B cell (primary cell): Measurements from ENCODE around the gene ORC2. TPM values are rescaled to one million over a fixed set of nuclear protein-coding genes. Genes with fewer than 3 reads are reported as not detected.

Source experiments
- ATAC-seq: fragments of 200-7000 bp; cut with Tn5 transposase; one replicate; pipeline ENCODE4 v1.10.0; 2021; ENCODE audit warnings: low read depth, mild to moderate bottlenecking, moderate number of reproducible peaks, moderate library complexity
- CTCF ChIA-PET: fragments of 350-600 bp; sonication (Branson Sonifier 250); formaldehyde crosslinking; loops from one replicate; lab custom pipeline; 2021; ENCODE audit warnings: antibody characterized with exemption, inconsistent platforms; lab: Charles Lee
- POLR2A ChIA-PET: fragments of 350-600 bp; sonication (Branson Sonifier 250); formaldehyde crosslinking; loops from one replicate; lab custom pipeline; 2021; ENCODE audit warnings: antibody characterized with exemption; lab: Charles Lee
- DNase-seq: peaks from one replicate; pipeline ENCODE4 v3.0.0; 2013
- H2AFZ ChIP-seq: 2 replicates; pipeline ENCODE4 v1.6.1; 2012; ENCODE audit warnings: mild to moderate bottlenecking, low read depth, low read length; ENCODE audit not compliant: insufficient read depth, poor library complexity, severe bottlenecking
- H3K27ac ChIP-seq, 2 donors: 1 replicate in 1 of 2; 2 replicates in 1 of 2; pipeline ENCODE4 v1.5.1; 2012 to 2013; ENCODE audit warnings: low read length in 2 of 2, mild to moderate bottlenecking in 2 of 2, moderate library complexity in 1 of 2
- H3K27me3 ChIP-seq, 4 experiments: fragments of 200-600 bp in 1 of 4; sonication (generic) in 1 of 4; replicated peaks in 1 of 4; 1 replicate in 2 of 4; 2 replicates in 2 of 4; pipeline versions ENCODE4 v1.6.1 to v1.7.0; 2013 to 2016; ENCODE audit warnings: low read length in 3 of 4, mild to moderate bottlenecking in 2 of 4, mixed read lengths in 1 of 4, moderate library complexity in 1 of 4; ENCODE audit not compliant: insufficient read depth in 4 of 4, control insufficient read depth in 3 of 4; ENCODE audit errors: control extremely low read depth in 1 of 4
- H3K36me3 ChIP-seq, 2 experiments: replicated peaks in 1 of 2; 1 replicate in 1 of 2; 2 replicates in 1 of 2; pipeline versions ENCODE4 v1.6.1 to v1.7.1; 2013; ENCODE audit warnings: low read length in 1 of 2; ENCODE audit not compliant: insufficient read depth in 2 of 2, control insufficient read depth in 1 of 2; ENCODE audit errors: control extremely low read depth in 1 of 2, extremely low read depth in 1 of 2
- H3K4me1 ChIP-seq, 2 donors: fragments of 200-600 bp in 1 of 2; sonication (generic) in 1 of 2; 1 replicate in 1 of 2; 2 replicates in 1 of 2; pipeline versions ENCODE4 v1.5.1 to v1.6.1; 2013 to 2017; ENCODE audit warnings: low read length in 2 of 2; ENCODE audit not compliant: control insufficient read depth in 2 of 2, insufficient read depth in 2 of 2
- H3K4me2 ChIP-seq: replicated peaks from 2 replicates; pipeline ENCODE3; 2012; ENCODE audit warnings: mild to moderate bottlenecking, low read depth, low read length; ENCODE audit not compliant: poor library complexity, severe bottlenecking
- H3K4me3 ChIP-seq, 5 experiments: fragments of 200-600 bp in 1 of 5; sonication (generic) in 1 of 5; 1 replicate in 3 of 5; 2 replicates in 2 of 5; pipeline versions ENCODE4 v1.5.1 to v1.7.0; 2011 to 2016; ENCODE audit warnings: low read length in 4 of 5, mild to moderate bottlenecking in 4 of 5, low read depth in 2 of 5, control low read depth in 1 of 5, moderate library complexity in 1 of 5; ENCODE audit not compliant: insufficient read depth in 1 of 5; ENCODE audit errors: control extremely low read depth in 1 of 5, extremely low read depth in 1 of 5
- H3K79me2 ChIP-seq: fragments of 200-600 bp; sonication (generic); one replicate; pipeline ENCODE4 v1.6.0; 2016; ENCODE audit warnings: low read length; ENCODE audit not compliant: control insufficient read depth, insufficient read depth
- H3K9ac ChIP-seq: fragments of 200-600 bp; sonication (generic); 2 replicates; pipeline ENCODE4 v1.6.1; 2017; ENCODE audit warnings: mild to moderate bottlenecking, low read length, moderate library complexity
- H3K9me3 ChIP-seq, 3 donors: one replicate each; pipeline versions ENCODE4 v1.6.1 to v1.7.1; 2013; ENCODE audit warnings: low read length in 2 of 3; ENCODE audit not compliant: control insufficient read depth in 2 of 3, insufficient read depth in 1 of 3; ENCODE audit errors: control extremely low read depth in 1 of 3
- H4K20me1 ChIP-seq: 2 replicates; pipeline ENCODE4 v1.6.0; 2012; ENCODE audit warnings: mild to moderate bottlenecking, low read length; ENCODE audit not compliant: insufficient read depth, control insufficient read depth, poor library complexity, severe bottlenecking
- H3K27ac Mint-ChIP-seq: one replicate; pipeline ENCODE4 v1.8.0; 2021; ENCODE audit warnings: mixed read lengths
- H3K27me3 Mint-ChIP-seq: one replicate; pipeline ENCODE4 v1.8.0; 2021; ENCODE audit warnings: mixed read lengths
- H3K4me1 Mint-ChIP-seq: one replicate; pipeline ENCODE4 v1.8.0; 2021; ENCODE audit warnings: mixed read lengths
- H3K4me3 Mint-ChIP-seq: one replicate; pipeline ENCODE4 v1.8.0; 2021; ENCODE audit warnings: mixed read lengths
- H3K9me3 Mint-ChIP-seq: one replicate; pipeline ENCODE4 v1.8.0; 2022; ENCODE audit warnings: mixed read lengths; ENCODE audit not compliant: insufficient read depth
- EZH2 ChIP-seq: IDR thresholded peaks from 2 replicates; pipeline ENCODE4 v1.6.1; 2012; ENCODE audit warnings: borderline replicate concordance, low read depth, mild to moderate bottlenecking, moderate library complexity, low read length; ENCODE audit not compliant: insufficient read depth, poor library complexity, severe bottlenecking
- WGBS: methylation state at CpG from one replicate; pipeline ENCODE4 v1.1.5; 2013; ENCODE audit warnings: missing lambda C conversion rate; ENCODE audit not compliant: insufficient coverage; 5-methylcytosine and 5-hydroxymethylcytosine counted together
- intact Hi-C: fragments of 100-400 bp; cut with micrococcal nuclease; formaldehyde crosslinking; loops from one replicate; pipeline ENCODE4 v1.10.0; 2022
- polyA plus RNA-seq: library from polyadenylated mRNA; depleted of rRNA; stranded (reverse); fragments of >200 nt; gene quantifications from 2 replicates; pipeline ENCODE4 v1.2.3, GENCODE V29; 2012
- total RNA-seq, 2 donors: library from RNA; stranded (reverse); fragments of 120-200 nt in 1 of 2; gene quantifications; 1 replicate in 1 of 2; 2 replicates in 1 of 2; pipeline versions ENCODE4 v1.2.3 to v1.2.4, GENCODE V29; 2013 to 2022
- TF ChIP-seq, protein P1 (sequence below): fragments of 200-600 bp; IDR thresholded peaks from one replicate; pipeline ENCODE4 v1.8.0; 2022; ENCODE audit warnings: antibody characterized with exemption, mild to moderate bottlenecking

Gene ORC2
- total and polyA plus RNA-seq, 2 donors (not counting 1 experiment from before 2014, with no cell fraction given), result 6.4 to 50.6 TPM

- WGBS, result 0% methylated on average over 3 of the region's 7 CpGs
- H3K4me3 Mint-ChIP-seq, result peak overlapping the region; percentile 92
- Histone ChIP-seq H3K4me3 (peak overlapping the region; percentile 77 to 97 (median 90)), H2AFZ (peak overlapping the region; percentile 86), H3K9ac (peak overlapping the region; percentile 84), H3K36me3 (no peaks in the 10 kb centered on the region), H3K4me2 (peak overlapping the region; percentile 75), H3K9me3 (no peaks in the 10 kb centered on the region), H3K79me2 (peaks cover 56% of the 10 kb centered on the region), H3K4me1 (peaks cover 26 to 28% of the 10 kb centered on the region in 2 donors), H3K27ac (peak overlapping the region; percentile 90 to 92), H4K20me1 (no peaks in the 10 kb centered on the region), H3K27me3 (no peaks in the 10 kb centered on the region)
- ATAC-seq (no peak), DNase-seq (no peak)
- peaks cover 49% of the 10 kb centered on the region for H3K4me1 Mint-ChIP-seq
- peak overlapping the region; percentile 98 for H3K27ac Mint-ChIP-seq
- no peaks in the 10 kb centered on the region for H3K9me3 Mint-ChIP-seq
- no peak for TF ChIP-seq EZH2
- TF ChIP-seq, protein P1, sequence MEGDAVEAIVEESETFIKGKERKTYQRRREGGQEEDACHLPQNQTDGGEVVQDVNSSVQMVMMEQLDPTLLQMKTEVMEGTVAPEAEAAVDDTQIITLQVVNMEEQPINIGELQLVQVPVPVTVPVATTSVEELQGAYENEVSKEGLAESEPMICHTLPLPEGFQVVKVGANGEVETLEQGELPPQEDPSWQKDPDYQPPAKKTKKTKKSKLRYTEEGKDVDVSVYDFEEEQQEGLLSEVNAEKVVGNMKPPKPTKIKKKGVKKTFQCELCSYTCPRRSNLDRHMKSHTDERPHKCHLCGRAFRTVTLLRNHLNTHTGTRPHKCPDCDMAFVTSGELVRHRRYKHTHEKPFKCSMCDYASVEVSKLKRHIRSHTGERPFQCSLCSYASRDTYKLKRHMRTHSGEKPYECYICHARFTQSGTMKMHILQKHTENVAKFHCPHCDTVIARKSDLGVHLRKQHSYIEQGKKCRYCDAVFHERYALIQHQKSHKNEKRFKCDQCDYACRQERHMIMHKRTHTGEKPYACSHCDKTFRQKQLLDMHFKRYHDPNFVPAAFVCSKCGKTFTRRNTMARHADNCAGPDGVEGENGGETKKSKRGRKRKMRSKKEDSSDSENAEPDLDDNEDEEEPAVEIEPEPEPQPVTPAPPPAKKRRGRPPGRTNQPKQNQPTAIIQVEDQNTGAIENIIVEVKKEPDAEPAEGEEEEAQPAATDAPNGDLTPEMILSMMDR, result no peak
- H3K27me3 Mint-ChIP-seq, result no peaks in the 10 kb centered on the region
- POLR2A ChIA-PET, result interaction anchor here (0.6 to 1.1 kb wide), 5 partner anchors 74 to 215 kb away, joined by 3 to 5 read pairs (median 4); partner anchors contain the start of genes CFLAR, NIF3L1 and PPIL3
- CTCF ChIA-PET, result interaction anchor here (0.6 to 5.8 kb wide), 25 partner anchors 9 to 294 kb away, joined by 3 to 50 read pairs (median 5); partner anchors contain the start of genes CASP10, CFLAR, CLK1 and NIF3L1
- intact Hi-C loops, result loop anchor here (1.0 to 5.0 kb wide), 12 partner anchors 62 to 1305 kb away; partner anchors contain the start of genes BZW1, CLK1, HYCC2 and NIF3L1
Measured at GRCh38 chr2:200962811-200963123, 693 bp downstream of the ORC2 start.

- Histone ChIP-seq H3K9ac (no peak overlapping the region), H3K4me1 (peaks cover 26 to 28% of the 10 kb centered on the region in 2 donors), H3K27ac (no peak overlapping the region), H3K4me3 (no peak overlapping the region), H2AFZ (peak overlapping the region; percentile 3), H4K20me1 (no peaks in the 10 kb centered on the region), H3K4me2 (peak overlapping the region; percentile 75), H3K27me3 (no peaks in the 10 kb centered on the region), H3K36me3 (peaks cover 0 to 6% of the 10 kb centered on the region in 2 experiments), H3K79me2 (peaks cover 60% of the 10 kb centered on the region), H3K9me3 (no peaks in the 10 kb centered on the region)
- intact Hi-C loops, result loop anchor here (2.0 to 5.0 kb wide), 5 partner anchors 61 to 1306 kb away; partner anchors contain the start of genes NIF3L1, NOP58, PPIL3 and STRADB
- TF ChIP-seq, protein P1, result no peak
- no peak for TF ChIP-seq EZH2
- Mint-ChIP-seq H3K4me3 (peak overlapping the region; percentile 45), H3K4me1 (peaks cover 49% of the 10 kb centered on the region), H3K27me3 (no peaks in the 10 kb centered on the region), H3K27ac (no peak overlapping the region), H3K9me3 (no peaks in the 10 kb centered on the region)
- POLR2A ChIA-PET, result no interaction called here
- CTCF ChIA-PET, result no interaction called here
- WGBS, result no CpG with 5 or more reads among the region's 2 CpGs
- no peak for ATAC-seq
- no peak for DNase-seq
Measured at GRCh38 chr2:200961674-200962073, 1.8 kb downstream of the ORC2 start.
